ENCODE results near the gene APBB3.

The APBB3 gene

DNA sequence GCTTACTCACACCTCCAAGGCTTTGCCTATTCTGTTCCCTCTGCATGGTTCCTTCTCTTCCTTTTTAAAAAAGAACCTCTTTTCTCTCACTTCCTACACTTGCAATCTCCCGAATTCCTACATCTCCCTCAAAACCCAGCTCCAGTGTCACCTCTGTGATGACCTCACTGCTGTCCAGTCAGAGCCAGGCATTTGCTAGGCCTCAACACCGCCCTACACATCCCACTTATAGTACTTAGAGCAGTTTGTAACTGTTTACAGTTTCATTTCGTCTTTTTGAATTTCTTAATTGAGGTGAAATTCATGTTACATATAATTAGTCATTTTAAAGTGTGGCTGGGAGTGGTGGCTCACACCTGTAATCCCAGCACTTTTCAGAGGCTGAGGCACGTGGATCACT is 37.7 kb upstream of the APBB3 start:
- TF ChIP-seq, protein P1, sequence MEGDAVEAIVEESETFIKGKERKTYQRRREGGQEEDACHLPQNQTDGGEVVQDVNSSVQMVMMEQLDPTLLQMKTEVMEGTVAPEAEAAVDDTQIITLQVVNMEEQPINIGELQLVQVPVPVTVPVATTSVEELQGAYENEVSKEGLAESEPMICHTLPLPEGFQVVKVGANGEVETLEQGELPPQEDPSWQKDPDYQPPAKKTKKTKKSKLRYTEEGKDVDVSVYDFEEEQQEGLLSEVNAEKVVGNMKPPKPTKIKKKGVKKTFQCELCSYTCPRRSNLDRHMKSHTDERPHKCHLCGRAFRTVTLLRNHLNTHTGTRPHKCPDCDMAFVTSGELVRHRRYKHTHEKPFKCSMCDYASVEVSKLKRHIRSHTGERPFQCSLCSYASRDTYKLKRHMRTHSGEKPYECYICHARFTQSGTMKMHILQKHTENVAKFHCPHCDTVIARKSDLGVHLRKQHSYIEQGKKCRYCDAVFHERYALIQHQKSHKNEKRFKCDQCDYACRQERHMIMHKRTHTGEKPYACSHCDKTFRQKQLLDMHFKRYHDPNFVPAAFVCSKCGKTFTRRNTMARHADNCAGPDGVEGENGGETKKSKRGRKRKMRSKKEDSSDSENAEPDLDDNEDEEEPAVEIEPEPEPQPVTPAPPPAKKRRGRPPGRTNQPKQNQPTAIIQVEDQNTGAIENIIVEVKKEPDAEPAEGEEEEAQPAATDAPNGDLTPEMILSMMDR (IDR thresholded peaks at IDR 0.05) = no peak

DNA sequence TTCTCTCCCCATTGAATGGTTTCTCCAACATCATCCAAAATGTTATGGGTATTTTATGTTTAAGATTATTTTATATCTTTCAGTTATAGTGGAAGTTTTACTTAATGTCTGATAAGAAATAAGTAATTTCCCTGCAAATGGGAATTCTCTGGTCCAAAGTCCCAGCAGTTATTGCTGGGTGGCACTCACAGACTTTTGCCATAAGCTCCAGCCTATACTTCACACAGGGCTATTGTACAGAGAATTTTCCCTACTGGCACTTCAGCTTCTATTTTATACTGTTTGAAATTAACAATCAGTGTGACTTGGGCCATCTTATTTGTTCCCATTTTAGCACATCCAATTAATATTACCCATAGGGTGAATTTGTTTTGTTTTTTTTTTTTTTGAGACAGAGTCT is 35.7 kb upstream of the APBB3 start:
- TF ChIP-seq, protein P1 (IDR thresholded peaks at IDR 0.05) = no peak

DNA sequence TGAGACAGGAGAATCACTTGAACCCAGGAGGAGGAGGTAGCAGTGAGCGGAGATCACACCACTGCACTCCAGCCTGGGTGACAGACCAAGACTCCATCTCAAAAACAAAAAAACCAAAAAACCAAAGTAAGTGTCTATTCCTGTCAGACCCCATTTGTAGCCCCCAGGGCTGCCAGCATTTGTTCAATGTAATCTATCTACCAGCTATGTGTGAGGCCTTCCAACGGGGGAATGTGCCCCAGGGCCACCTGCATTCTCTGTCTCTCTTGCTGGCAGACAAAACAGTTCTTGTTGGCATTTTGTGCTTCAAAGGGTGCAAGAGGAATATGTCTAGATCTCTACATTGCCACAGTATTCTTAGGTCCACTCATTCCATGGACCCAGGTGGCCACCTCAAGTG is 34.4 kb upstream of the APBB3 start:
- TF ChIP-seq, protein P1 (IDR thresholded peaks at IDR 0.05) = no peak

DNA sequence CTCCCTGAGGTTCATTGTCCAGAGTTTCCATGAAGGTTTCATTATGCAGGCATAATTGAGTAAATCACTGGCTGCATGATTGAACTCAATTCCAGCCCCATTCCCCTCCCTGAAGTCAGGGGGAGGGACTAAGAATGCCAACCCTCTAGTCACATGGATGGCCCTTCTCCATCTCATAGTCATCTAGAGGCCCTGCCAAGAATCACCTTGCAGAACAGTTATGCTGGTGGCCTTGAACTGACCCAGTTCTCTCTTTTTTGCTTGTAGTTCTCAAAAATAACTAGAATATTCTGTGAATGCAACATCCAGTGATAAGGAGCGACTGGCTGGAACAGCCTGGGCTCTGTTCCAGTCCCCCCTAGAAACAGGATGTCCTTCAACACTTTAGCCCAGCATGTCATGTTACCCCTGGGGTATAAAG is 31.9 kb upstream of the APBB3 start:
- TF ChIP-seq, protein P1 (IDR thresholded peaks at IDR 0.05) = no peak

DNA sequence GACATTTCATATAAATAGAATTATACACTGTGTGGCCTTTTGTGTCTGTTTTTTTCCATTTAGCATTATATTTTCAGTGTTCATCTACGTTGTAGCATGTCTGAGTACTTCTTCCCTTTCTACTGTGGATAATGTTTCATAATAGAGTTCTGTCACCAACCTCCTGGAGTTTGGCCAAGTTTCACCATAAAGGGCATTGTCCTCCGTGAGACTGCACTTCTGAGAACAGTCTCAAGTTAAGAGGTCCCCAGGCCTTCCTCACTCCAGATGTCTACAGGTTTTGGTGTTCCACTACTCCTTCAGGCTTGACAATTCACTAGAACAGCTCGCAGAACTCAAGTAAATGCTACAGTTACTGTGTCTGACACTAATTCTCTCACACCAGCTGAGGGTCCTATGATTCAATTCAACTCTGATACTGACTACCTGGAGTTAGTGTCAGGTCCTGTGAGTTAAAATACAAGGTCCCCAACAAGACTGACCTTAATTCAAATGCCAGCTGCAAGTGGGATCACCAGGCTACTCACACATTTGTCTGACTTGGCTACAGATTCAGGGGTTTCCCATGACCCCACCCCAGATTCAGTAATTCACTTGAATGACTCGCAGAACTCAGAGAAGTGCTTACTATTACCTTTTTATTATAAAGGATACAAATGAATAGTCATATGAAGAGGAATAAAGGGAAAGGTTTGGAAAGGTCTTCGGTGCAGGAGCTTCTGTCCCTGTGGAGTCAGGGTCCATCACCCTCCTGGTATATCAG is 31.3 kb upstream of the APBB3 start:
- TF ChIP-seq, protein P1 (IDR thresholded peaks at IDR 0.05) = no peak

DNA sequence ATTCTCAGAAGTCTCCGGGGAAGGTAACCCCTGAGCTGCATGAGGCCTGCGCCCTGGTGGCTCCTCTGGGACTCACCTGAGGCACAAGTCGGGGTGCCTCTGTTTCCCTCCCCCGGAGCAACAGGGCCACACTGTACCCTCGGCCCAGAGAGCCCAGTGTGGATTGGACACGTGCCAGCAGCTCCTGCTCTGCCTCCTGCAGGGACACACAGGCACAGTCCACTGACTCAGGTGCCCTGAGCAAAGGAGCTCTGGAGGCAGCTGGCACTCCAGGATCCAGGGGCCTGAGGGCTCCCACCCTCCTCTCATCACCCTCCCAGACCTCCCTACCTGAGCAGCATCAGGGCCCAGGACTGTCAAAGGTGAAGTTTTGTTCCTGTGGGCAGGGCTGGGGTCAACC is 29.8 kb upstream of the APBB3 start:
- TF ChIP-seq, protein P1 (IDR thresholded peaks at IDR 0.05) = no peak

DNA sequence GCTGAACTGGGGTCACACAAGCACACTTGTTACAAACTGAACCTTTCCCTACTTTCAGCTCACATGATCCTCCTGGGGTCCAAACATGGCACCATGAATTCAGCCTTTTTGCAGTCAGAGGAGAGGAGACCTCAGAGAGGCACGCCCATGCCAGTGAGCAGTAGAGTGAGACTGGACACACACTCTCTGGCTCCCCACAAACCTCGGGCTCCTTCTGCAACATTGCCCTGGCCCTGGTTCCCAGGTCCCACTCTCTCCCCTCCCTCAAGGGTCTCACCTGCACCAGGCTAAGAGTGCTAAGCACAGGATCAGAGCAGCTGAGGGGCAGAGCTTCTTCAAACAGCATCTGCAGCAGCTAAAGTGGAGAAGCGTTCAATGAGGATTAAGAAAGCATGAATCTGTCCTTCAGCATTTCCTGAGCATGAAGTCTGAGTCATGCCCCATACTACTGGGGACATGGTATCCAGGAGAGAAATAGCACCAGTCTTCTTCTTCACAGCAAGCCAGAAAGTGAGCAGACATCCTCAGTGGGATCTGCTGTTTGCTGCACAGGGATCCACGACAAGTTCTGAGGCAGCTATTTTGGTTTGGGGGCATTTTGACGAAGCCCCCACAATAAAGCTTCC is 27.5 kb upstream of the APBB3 start:
- TF ChIP-seq, protein P1 (IDR thresholded peaks at IDR 0.05) = no peak
